ENCODE results near the gene VCL.
A peak's percentile ranks its signal among the peaks of the same experiment; 100 is the strongest.
"Not testable (repeated sequence)": the region's sequence is repeated elsewhere in the genome, so short reads cannot be mapped to it uniquely, and the experiment has no call there.

The VCL gene

GRCh38 chr10:74113546-74113945 lies 115.6 kb downstream of the VCL start:
- peak; percentile 31 for DNase-seq

GRCh38 chr10:74114041-74114448 lies 116.1 kb downstream of the VCL start:
- DNase-seq: no peak

- no peak for DNase-seq
Observed at GRCh38 chr10:74117738-74118137, 119.8 kb downstream of the VCL start.

GRCh38 chr10:74118804-74119203 lies 120.9 kb downstream of the VCL start:
- DNase-seq: no peak

- no peak for DNase-seq
Observed at GRCh38 chr10:74120911-74121310, 123.0 kb downstream of the VCL start.

GRCh38 chr10:74121368-74121767 lies 123.5 kb downstream of the VCL start:
- no peak for DNase-seq

GRCh38 chr10:74122060-74122459 lies 124.1 kb downstream of the VCL start:
- DNase-seq: no peak

GRCh38 chr10:74123081-74123480 lies 125.2 kb downstream of the VCL start:
- no peak for DNase-seq

GRCh38 chr10:74133923-74134820 lies 136.3 kb downstream of the VCL start:
- DNase-seq: no peak

GRCh38 chr10:74135452-74135851 lies 137.5 kb downstream of the VCL start:
- DNase-seq: no peak

- no peak for DNase-seq
Observed at GRCh38 chr10:74137992-74138391, 140.1 kb downstream of the VCL start.

- not testable (repeated sequence) for DNase-seq
Observed at GRCh38 chr10:74138596-74138995, 140.7 kb downstream of the VCL start.

- no peak for DNase-seq
Observed at GRCh38 chr10:74139981-74140380, 142.1 kb downstream of the VCL start.

GRCh38 chr10:74140553-74140952 lies 142.6 kb downstream of the VCL start:
- DNase-seq: no peak

GRCh38 chr10:74145133-74145532 lies 147.2 kb downstream of the VCL start:
- DNase-seq: peak; percentile 71

- DNase-seq: not testable (repeated sequence)
Observed at GRCh38 chr10:74146980-74147379, 149.1 kb downstream of the VCL start.

GRCh38 chr10:74150204-74150989 lies 152.5 kb downstream of the VCL start, which contains the start of gene AP3M1:
Gene AP3M1, minus strand, starts transcription at chr10:74150828. Its CDS starts 12,449 bp downstream, at chr10:74138379.
- no peak for DNase-seq

- DNase-seq: peak; percentile 100
Observed at GRCh38 chr10:74150990-74151878, 153.3 kb downstream of the VCL start, which contains the start of gene ADK. Gene ADK, plus strand, starts transcription at chr10:74151221. Its CDS starts 58 bp downstream, at chr10:74151279.

- peak; percentile 14 for DNase-seq
Observed at GRCh38 chr10:74151879-74152722, 154.2 kb downstream of the VCL start.

GRCh38 chr10:74153123-74153522 lies 155.2 kb downstream of the VCL start:
- DNase-seq: peak; percentile 42

- DNase-seq: no peak
Observed at GRCh38 chr10:74153676-74154075, 155.8 kb downstream of the VCL start.

- no peak for DNase-seq
Observed at GRCh38 chr10:74156919-74157289, 159.0 kb downstream of the VCL start.
